Ecto neural progenitor cell (in vitro differentiated cells): ENCODE measurements around the gene EDA2R.

ENCODE experiments used
- DNase-seq: peaks from one replicate; pipeline ENCODE4 v3.0.0-alpha.2; 2018; ENCODE audit warnings: low spot score

Gene EDA2R

GRCh38 chrX:66638591-66639500, at the start of gene EDA2R:
Gene EDA2R, minus strand, starts transcription at chrX:66639078. Its CDS starts 23,058 bp downstream, at chrX:66616020.
- peak; percentile 64 for DNase-seq

GRCh38 chrX:66684196-66684595, 45.3 kb upstream of the EDA2R start:
- no peak for DNase-seq

- DNase-seq: no peak
Measured at GRCh38 chrX:66680451-66680850, 41.6 kb upstream of the EDA2R start.

GRCh38 chrX:66677430-66677829, 38.6 kb upstream of the EDA2R start:
- no peak for DNase-seq

- DNase-seq: no peak
Measured at GRCh38 chrX:66676990-66677389, 38.1 kb upstream of the EDA2R start.

- no peak for DNase-seq
Measured at GRCh38 chrX:66676413-66676812, 37.5 kb upstream of the EDA2R start.

GRCh38 chrX:66675541-66675940, 36.7 kb upstream of the EDA2R start:
- DNase-seq: no peak

- no peak for DNase-seq
Measured at GRCh38 chrX:66674506-66674905, 35.6 kb upstream of the EDA2R start.

- DNase-seq: no peak
Measured at GRCh38 chrX:66672106-66672505, 33.2 kb upstream of the EDA2R start.

GRCh38 chrX:66654411-66654810, 15.5 kb upstream of the EDA2R start:
- no peak for DNase-seq

- no peak for DNase-seq
Measured at GRCh38 chrX:66635360-66635759, 3.5 kb downstream of the EDA2R start.

- DNase-seq: no peak
Measured at GRCh38 chrX:66634272-66634671, 4.6 kb downstream of the EDA2R start.

GRCh38 chrX:66633541-66633940, 5.3 kb downstream of the EDA2R start:
- DNase-seq: no peak

GRCh38 chrX:66632981-66633380, 5.9 kb downstream of the EDA2R start:
- no peak for DNase-seq

- DNase-seq: no peak
Measured at GRCh38 chrX:66632473-66632872, 6.4 kb downstream of the EDA2R start.

- DNase-seq: no peak
Measured at GRCh38 chrX:66625525-66625924, 13.4 kb downstream of the EDA2R start.

GRCh38 chrX:66622209-66622608, 16.7 kb downstream of the EDA2R start:
- no peak for DNase-seq

GRCh38 chrX:66616944-66617343, 21.9 kb downstream of the EDA2R start:
- DNase-seq: no peak

- DNase-seq: no peak
Measured at GRCh38 chrX:66602381-66602938, 36.4 kb downstream of the EDA2R start.

GRCh38 chrX:66601522-66601921, 37.4 kb downstream of the EDA2R start:
- DNase-seq: no peak

- no peak for DNase-seq
Measured at GRCh38 chrX:66579219-66579618, 59.7 kb downstream of the EDA2R start.

GRCh38 chrX:66553973-66554372, 84.9 kb downstream of the EDA2R start:
- no peak for DNase-seq

GRCh38 chrX:66547847-66548369, 91.0 kb downstream of the EDA2R start:
- DNase-seq: no peak
